GM12892 (cell line): ENCODE data around the gene CLEC18A.

Experiments
- DNase-seq: peaks from one replicate; pipeline ENCODE4 v3.0.0; 2011; ENCODE audit not compliant: insufficient read length
- FAIRE-seq: peaks from 2 replicates; lab custom pipeline; 2011; peaks lifted over from hg19 to GRCh38; lab: Jason Lieb, UNC
- POLR2A ChIP-seq: IDR thresholded peaks from 2 replicates; pipeline ENCODE4 v1.6.1; 2011; ENCODE audit warnings: low read depth, low read length, control low read depth
- POLR2AphosphoS5 ChIP-seq: IDR thresholded peaks from 2 replicates; pipeline ENCODE4 v1.6.1; 2011; ENCODE audit warnings: low read depth, low read length, control low read depth
- TAF1 ChIP-seq: IDR thresholded peaks from 2 replicates; pipeline ENCODE4 v1.6.1; 2011; ENCODE audit warnings: low read depth, mild to moderate bottlenecking, control low read depth, low read length, borderline replicate concordance

The CLEC18A gene

GRCh38 chr16:69921127-69921526, 30.0 kb upstream of the CLEC18A start:
- TF ChIP-seq POLR2AphosphoS5 (no peak), TAF1 (no peak), POLR2A (no peak)
- FAIRE-seq (no peak), DNase-seq (no peak)

- DNase-seq: no peak
- no peak for FAIRE-seq
- TF ChIP-seq POLR2AphosphoS5 (no peak), POLR2A (no peak), TAF1 (no peak)
Measured at GRCh38 chr16:69922200-69922599, 28.9 kb upstream of the CLEC18A start.

GRCh38 chr16:69924041-69924775, 26.9 kb upstream of the CLEC18A start:
- no peak for TF ChIP-seq POLR2AphosphoS5
- no peak for TF ChIP-seq POLR2A
- TF ChIP-seq TAF1: no peak
- FAIRE-seq (no peak), DNase-seq (no peak)

GRCh38 chr16:69924777-69925191, 26.4 kb upstream of the CLEC18A start:
- FAIRE-seq (no peak), DNase-seq (no peak)
- no peak for TF ChIP-seq TAF1
- no peak for TF ChIP-seq POLR2AphosphoS5
- no peak for TF ChIP-seq POLR2A

- no peak for TF ChIP-seq POLR2AphosphoS5
- no peak for FAIRE-seq
- no peak for DNase-seq
Measured at GRCh38 chr16:69925311-69925710, 25.8 kb upstream of the CLEC18A start.

GRCh38 chr16:69926241-69926640, 24.9 kb upstream of the CLEC18A start:
- TF ChIP-seq TAF1: no peak
- TF ChIP-seq POLR2AphosphoS5: no peak
- TF ChIP-seq POLR2A: no peak
- no peak for DNase-seq
- no peak for FAIRE-seq

- no peak for FAIRE-seq
Measured at GRCh38 chr16:69927056-69927757, 23.9 kb upstream of the CLEC18A start.

GRCh38 chr16:69928856-69929400, 22.2 kb upstream of the CLEC18A start:
- DNase-seq (no peak), FAIRE-seq (no peak)

More at GRCh38 chr16:69927056-69927757, 23.9 kb upstream of the CLEC18A start:
- no peak for DNase-seq
- TF ChIP-seq POLR2A: no peak
- no peak for TF ChIP-seq TAF1
- no peak for TF ChIP-seq POLR2AphosphoS5

GRCh38 chr16:69929480-69929879, 21.7 kb upstream of the CLEC18A start:
- FAIRE-seq: no peak
- DNase-seq: no peak
- TF ChIP-seq TAF1 (no peak), POLR2AphosphoS5 (no peak), POLR2A (no peak)

More at GRCh38 chr16:69928856-69929400, 22.2 kb upstream of the CLEC18A start:
- no peak for TF ChIP-seq POLR2AphosphoS5
- TF ChIP-seq POLR2A: no peak
- TF ChIP-seq TAF1: no peak

GRCh38 chr16:69930117-69930776, 20.9 kb upstream of the CLEC18A start:
- TF ChIP-seq POLR2AphosphoS5 (no peak), TAF1 (no peak), POLR2A (no peak)
- DNase-seq (peak; percentile 79), FAIRE-seq (no peak)

GRCh38 chr16:69931631-69932030, 19.5 kb upstream of the CLEC18A start:
- no peak for TF ChIP-seq POLR2AphosphoS5
- TF ChIP-seq POLR2A: no peak
- no peak for TF ChIP-seq TAF1
- DNase-seq (no peak), FAIRE-seq (no peak)

GRCh38 chr16:69932228-69932627, 18.9 kb upstream of the CLEC18A start:
- FAIRE-seq: no peak
- no peak for DNase-seq
- TF ChIP-seq TAF1 (no peak), POLR2A (no peak), POLR2AphosphoS5 (no peak)
